ENCODE measurements around the gene SCG3.

SCG3 gene

GRCh38 chr15:51678096-51678495 is 3.2 kb upstream of the SCG3 start:
- peak; percentile 15 for DNase-seq (ENCODE audit: low read depth)

GRCh38 chr15:51680321-51680720 is 982 bp upstream of the SCG3 start:
- no peak for DNase-seq (ENCODE audit: low read depth)

- no peak for DNase-seq (ENCODE audit: low read depth)
Observed at GRCh38 chr15:51687565-51687964, 6.3 kb downstream of the SCG3 start.

GRCh38 chr15:51688863-51689262 is 7.6 kb downstream of the SCG3 start:
- no peak for DNase-seq (ENCODE audit: low read depth)

GRCh38 chr15:51692154-51692553 is 10.9 kb downstream of the SCG3 start:
- DNase-seq (ENCODE audit: low read depth) = no peak

GRCh38 chr15:51696566-51696965 is 15.3 kb downstream of the SCG3 start:
- no peak for DNase-seq (ENCODE audit: low read depth)

GRCh38 chr15:51697163-51697562 is 15.9 kb downstream of the SCG3 start:
- DNase-seq (ENCODE audit: low read depth) = peak; percentile 41

- DNase-seq (ENCODE audit: low read depth) = no peak
Observed at GRCh38 chr15:51699373-51699772, 18.1 kb downstream of the SCG3 start.

- no peak for DNase-seq (ENCODE audit: low read depth)
Observed at GRCh38 chr15:51702710-51703109, 21.4 kb downstream of the SCG3 start.

- peak; percentile 69 for DNase-seq (ENCODE audit: low read depth)
Observed at GRCh38 chr15:51706291-51706690, 25.0 kb downstream of the SCG3 start.

- peak; percentile 34 for DNase-seq (ENCODE audit: low read depth)
Observed at GRCh38 chr15:51706926-51707608, 25.8 kb downstream of the SCG3 start.

- DNase-seq (ENCODE audit: low read depth) = no peak
Observed at GRCh38 chr15:51708013-51708412, 26.7 kb downstream of the SCG3 start.

- DNase-seq (ENCODE audit: low read depth) = no peak
Observed at GRCh38 chr15:51709031-51709430, 27.7 kb downstream of the SCG3 start.

GRCh38 chr15:51714162-51714561 is 32.9 kb downstream of the SCG3 start:
- DNase-seq (ENCODE audit: low read depth) = no peak

GRCh38 chr15:51714911-51715310 is 33.6 kb downstream of the SCG3 start:
- DNase-seq (ENCODE audit: low read depth) = no peak

GRCh38 chr15:51718219-51718618 is 36.9 kb downstream of the SCG3 start:
- DNase-seq (ENCODE audit: low read depth) = no peak

GRCh38 chr15:51718746-51719145 is 37.4 kb downstream of the SCG3 start:
- no peak for DNase-seq (ENCODE audit: low read depth)

- DNase-seq (ENCODE audit: low read depth) = no peak
Observed at GRCh38 chr15:51720201-51720995, 39.1 kb downstream of the SCG3 start.

GRCh38 chr15:51721199-51721960 is 40.1 kb downstream of the SCG3 start:
- no peak for DNase-seq (ENCODE audit: low read depth)

GRCh38 chr15:51724199-51724598 is 42.9 kb downstream of the SCG3 start:
- DNase-seq (ENCODE audit: low read depth) = no peak

GRCh38 chr15:51724673-51725072 is 43.4 kb downstream of the SCG3 start:
- no peak for DNase-seq (ENCODE audit: low read depth)

GRCh38 chr15:51726302-51727073 is 45.2 kb downstream of the SCG3 start:
- DNase-seq (ENCODE audit: low read depth) = peak; percentile 93

Measured in amniotic epithelial cell (primary cell).